Neural progenitor cell (in vitro differentiated cells): ENCODE measurements around the gene SUSD2. TPM values are rescaled to one million over a fixed set of nuclear protein-coding genes. Genes with fewer than 3 reads are reported as not detected.

Source experiments
- DNase-seq: peaks from one replicate; pipeline ENCODE4 v3.0.0-alpha.2; 2016; ENCODE audit warnings: low spot score
- H2AFZ ChIP-seq: fragments of 200-600 bp; sonication (generic); replicated peaks from 2 replicates; pipeline ENCODE4 v1.6.1; 2016; ENCODE audit warnings: antibody characterized with exemption
- H3F3A ChIP-seq: fragments of 200-600 bp; sonication (generic); 2 replicates; pipeline ENCODE4 v1.6.1; 2016; ENCODE audit warnings: antibody characterized with exemption, low read depth
- H3K27ac ChIP-seq: fragments of 200-600 bp; sonication (generic); 2 replicates; pipeline ENCODE4 v1.5.1; 2016; ENCODE audit warnings: mild to moderate bottlenecking
- H3K27me3 ChIP-seq: fragments of 200-600 bp; sonication (generic); 2 replicates; pipeline ENCODE4 v1.6.1; 2016; ENCODE audit warnings: mild to moderate bottlenecking, moderate library complexity
- H3K36me3 ChIP-seq: fragments of 200-600 bp; sonication (generic); 2 replicates; pipeline ENCODE4 v1.5.1; 2016
- H3K4me1 ChIP-seq: fragments of 200-600 bp; sonication (generic); 2 replicates; pipeline ENCODE4 v1.6.1; 2016; ENCODE audit warnings: mixed run types
- H3K4me2 ChIP-seq: fragments of 200-600 bp; sonication (generic); 2 replicates; pipeline ENCODE4 v1.6.1; 2016
- H3K4me3 ChIP-seq: fragments of 200-600 bp; sonication (generic); 2 replicates; pipeline ENCODE4 v1.5.1; 2016
- H3K79me2 ChIP-seq: fragments of 200-600 bp; sonication (generic); 2 replicates; pipeline ENCODE4 v1.6.1; 2016; ENCODE audit warnings: low read depth
- H3K9ac ChIP-seq: fragments of 200-600 bp; sonication (generic); 2 replicates; pipeline ENCODE4 v1.6.1; 2016
- H3K9me3 ChIP-seq: fragments of 200-600 bp; sonication (generic); 2 replicates; pipeline ENCODE4 v1.5.1; 2016; ENCODE audit warnings: low read depth
- H4K20me1 ChIP-seq: fragments of 200-600 bp; sonication (generic); 2 replicates; pipeline ENCODE4 v1.6.1; 2016; ENCODE audit warnings: low read depth
- H3K27ac Mint-ChIP-seq: 3 replicates; pipeline ENCODE4 v1.8.0; 2021; ENCODE audit warnings: mixed read lengths
- H3K27me3 Mint-ChIP-seq: 2 replicates; pipeline ENCODE4 v1.8.0; 2022; ENCODE audit warnings: low read depth, mild to moderate bottlenecking, inconsistent platforms, moderate library complexity, mixed read lengths; ENCODE audit not compliant: insufficient read depth
- H3K36me3 Mint-ChIP-seq: 3 replicates; pipeline ENCODE4 v1.8.0; 2021; ENCODE audit warnings: mixed read lengths
- H3K4me1 Mint-ChIP-seq: 3 replicates; pipeline ENCODE4 v1.8.0; 2021; ENCODE audit warnings: mixed read lengths
- H3K4me3 Mint-ChIP-seq: 3 replicates; pipeline ENCODE4 v1.8.0; 2021; ENCODE audit warnings: mild to moderate bottlenecking, moderate library complexity, mixed read lengths
- H3K9me3 Mint-ChIP-seq: 3 replicates; pipeline ENCODE4 v1.8.0; 2020; ENCODE audit warnings: mixed read lengths
- CTCF ChIP-seq: fragments of 200-600 bp; sonication (generic); IDR thresholded peaks from 2 replicates; pipeline ENCODE4 v1.5.1; 2017; ENCODE audit warnings: antibody characterized with exemption, mild to moderate bottlenecking
- EZH2 ChIP-seq: fragments of 200-600 bp; sonication (generic); IDR thresholded peaks from 2 replicates; pipeline ENCODE4 v1.6.1; 2017; ENCODE audit warnings: antibody characterized with exemption, mild to moderate bottlenecking, moderate library complexity
- EZH2phosphoT487 ChIP-seq: fragments of 200-600 bp; sonication (generic); IDR thresholded peaks from 2 replicates; pipeline ENCODE4 v1.6.1; 2017; ENCODE audit warnings: antibody characterized with exemption
- total RNA-seq: library from RNA; depleted of rRNA; stranded (reverse); fragments of >200 nt; gene quantifications from 2 replicates; pipeline ENCODE4 v1.2.3, GENCODE V29; 2015; ENCODE audit warnings: low replicate concordance

SUSD2 gene
- total RNA-seq, 1 donor from 2014 or later = 0.02 TPM

- Histone ChIP-seq H3K36me3 (no peaks in the 10 kb centered on the region), H3K27ac (no peak overlapping the region), H3K4me1 (no peaks in the 10 kb centered on the region), H3K4me2 (no peak overlapping the region), H3K9me3 (no peaks in the 10 kb centered on the region), H3K79me2 (no peaks in the 10 kb centered on the region), H2AFZ (no peak overlapping the region), H4K20me1 (no peaks in the 10 kb centered on the region), H3K27me3 (no peaks in the 10 kb centered on the region), H3K4me3 (no peak overlapping the region), H3F3A (no peaks in the 10 kb centered on the region), H3K9ac (no peak overlapping the region)
- no peak for DNase-seq
- H3K27me3 Mint-ChIP-seq = peaks cover 2% of the 10 kb centered on the region
- H3K9me3 Mint-ChIP-seq = no peaks in the 10 kb centered on the region
- TF ChIP-seq CTCF (no peak), EZH2phosphoT487 (no peak), EZH2 (no peak)
- H3K27ac Mint-ChIP-seq = no peak overlapping the region
- peaks cover 3% of the 10 kb centered on the region for H3K4me1 Mint-ChIP-seq
- H3K4me3 Mint-ChIP-seq = no peak overlapping the region
- no peaks in the 10 kb centered on the region for H3K36me3 Mint-ChIP-seq
Observed at GRCh38 chr22:24190159-24190540, 8.9 kb downstream of the SUSD2 start.

GRCh38 chr22:24190596-24191208 is 9.4 kb downstream of the SUSD2 start:
- H3K9me3 ChIP-seq = no peaks in the 10 kb centered on the region
- DNase-seq = no peak
- Mint-ChIP-seq H3K36me3 (no peaks in the 10 kb centered on the region), H3K4me1 (peaks cover 3% of the 10 kb centered on the region), H3K4me3 (no peak overlapping the region), H3K27me3 (no peaks in the 10 kb centered on the region), H3K27ac (no peak overlapping the region), H3K9me3 (no peaks in the 10 kb centered on the region)
- H3K4me2 ChIP-seq = no peak overlapping the region
- no peaks in the 10 kb centered on the region for H3K4me1 ChIP-seq
- no peaks in the 10 kb centered on the region for H3K36me3 ChIP-seq
- H3F3A ChIP-seq = no peaks in the 10 kb centered on the region
- H3K4me3 ChIP-seq = no peak overlapping the region
- no peak overlapping the region for H3K9ac ChIP-seq
- H4K20me1 ChIP-seq = no peaks in the 10 kb centered on the region
- no peak overlapping the region for H3K27ac ChIP-seq
- TF ChIP-seq CTCF (no peak), EZH2phosphoT487 (no peak), EZH2 (no peak)
- H2AFZ ChIP-seq = no peak overlapping the region
- H3K79me2 ChIP-seq = no peaks in the 10 kb centered on the region
- H3K27me3 ChIP-seq = no peaks in the 10 kb centered on the region

- Histone ChIP-seq H3F3A (no peaks in the 10 kb centered on the region), H3K4me1 (no peaks in the 10 kb centered on the region), H3K9me3 (no peaks in the 10 kb centered on the region), H3K27me3 (no peaks in the 10 kb centered on the region), H3K9ac (no peak overlapping the region), H4K20me1 (no peaks in the 10 kb centered on the region), H3K27ac (no peak overlapping the region), H2AFZ (no peak overlapping the region), H3K4me3 (no peak overlapping the region), H3K4me2 (no peak overlapping the region), H3K79me2 (no peaks in the 10 kb centered on the region), H3K36me3 (no peaks in the 10 kb centered on the region)
- TF ChIP-seq EZH2 = no peak
- TF ChIP-seq EZH2phosphoT487 = no peak
- no peak for TF ChIP-seq CTCF
- Mint-ChIP-seq H3K4me3 (no peak overlapping the region), H3K36me3 (no peaks in the 10 kb centered on the region), H3K27me3 (no peaks in the 10 kb centered on the region), H3K9me3 (no peaks in the 10 kb centered on the region), H3K27ac (no peak overlapping the region), H3K4me1 (peaks cover 3% of the 10 kb centered on the region)
- DNase-seq = no peak
Observed at GRCh38 chr22:24191381-24191841, 10.1 kb downstream of the SUSD2 start.
